CD14-positive monocyte (primary cell): ENCODE measurements around the gene TCAIM. TPM values are rescaled to one million over a fixed set of nuclear protein-coding genes. Genes with fewer than 3 reads are reported as not detected.
"Not testable (repeated sequence)": the region's sequence is repeated elsewhere in the genome, so short reads cannot be mapped to it uniquely, and the experiment has no call there.

ENCODE experiments used
- DNase-seq, 3 donors: peaks; one replicate each; pipeline ENCODE4 v3.0.0-alpha.2; 2011 to 2022
- H2AFZ ChIP-seq: 2 replicates; pipeline ENCODE4 v1.6.0; 2012; ENCODE audit warnings: mild to moderate bottlenecking, low read depth, low read length, inconsistent platforms; ENCODE audit not compliant: insufficient read depth, poor library complexity, severe bottlenecking
- H3K27ac ChIP-seq, 2 donors: 1 replicate in 1 of 2; 2 replicates in 1 of 2; pipeline ENCODE4 v1.5.1; 2012 to 2013; ENCODE audit warnings: low read length in 2 of 2, control low read depth in 1 of 2, inconsistent platforms in 1 of 2, low read depth in 1 of 2, mild to moderate bottlenecking in 1 of 2
- H3K27me3 ChIP-seq, 2 donors: one replicate each; pipeline versions ENCODE4 v1.6.0 to v1.6.1; 2011 to 2013; ENCODE audit warnings: low read length in 2 of 2; ENCODE audit not compliant: control insufficient read depth in 2 of 2, insufficient read depth in 2 of 2
- H3K36me3 ChIP-seq, 2 donors: replicated peaks in 1 of 2; 1 replicate in 1 of 2; 2 replicates in 1 of 2; pipeline versions ENCODE4 v1.5.1 to v1.6.1; 2012 to 2013; ENCODE audit warnings: low read length in 2 of 2, control low read depth in 1 of 2, inconsistent platforms in 1 of 2, mild to moderate bottlenecking in 1 of 2; ENCODE audit not compliant: insufficient read depth in 2 of 2, control insufficient read depth in 1 of 2
- H3K4me1 ChIP-seq, 2 donors: 1 replicate in 1 of 2; 2 replicates in 1 of 2; pipeline versions ENCODE4 v1.5.1 to v1.6.1; 2012 to 2013; ENCODE audit warnings: low read length in 2 of 2, control low read depth in 1 of 2, inconsistent platforms in 1 of 2, mild to moderate bottlenecking in 1 of 2, moderate library complexity in 1 of 2; ENCODE audit not compliant: insufficient read depth in 2 of 2, control insufficient read depth in 1 of 2
- H3K4me2 ChIP-seq: replicated peaks from 2 replicates; pipeline ENCODE3; 2012; ENCODE audit warnings: low read length, moderate library complexity, mild to moderate bottlenecking; ENCODE audit not compliant: poor library complexity, severe bottlenecking; ENCODE audit errors: extremely low read depth
- H3K4me3 ChIP-seq, 3 experiments: fragments of 200-600 bp in 1 of 3; sonication (generic) in 1 of 3; replicated peaks in 1 of 3; 1 replicate in 2 of 3; 2 replicates in 1 of 3; pipeline ENCODE4 v1.5.1; 2011 to 2013; ENCODE audit warnings: low read length in 3 of 3, mild to moderate bottlenecking in 3 of 3, control low read depth in 2 of 3, low read depth in 2 of 3, inconsistent platforms in 1 of 3, moderate library complexity in 1 of 3
- H3K79me2 ChIP-seq: 2 replicates; pipeline ENCODE4 v1.6.0; 2012; ENCODE audit warnings: mild to moderate bottlenecking, control low read depth, inconsistent platforms, low read length, moderate library complexity; ENCODE audit not compliant: insufficient read depth
- H3K9ac ChIP-seq: 2 replicates; pipeline ENCODE4 v1.6.0; 2017; ENCODE audit warnings: low read length, mild to moderate bottlenecking; ENCODE audit not compliant: insufficient read depth, poor library complexity, severe bottlenecking
- H3K9me3 ChIP-seq, 2 donors: replicated peaks in 1 of 2; 1 replicate in 1 of 2; 2 replicates in 1 of 2; pipeline versions ENCODE4 v1.5.1 to v1.6.1; 2012 to 2013; ENCODE audit warnings: low read length in 2 of 2, control low read depth in 1 of 2; ENCODE audit not compliant: control insufficient read depth in 1 of 2, insufficient read depth in 1 of 2
- H4K20me1 ChIP-seq: 2 replicates; pipeline ENCODE4 v1.6.0; 2012; ENCODE audit warnings: mild to moderate bottlenecking, low read length, control low read depth, moderate library complexity; ENCODE audit not compliant: insufficient read depth
- H3K27ac Mint-ChIP-seq, 7 donors: one replicate each; pipeline ENCODE4 v1.8.0; 2020; ENCODE audit warnings: mild to moderate bottlenecking in 7 of 7, mixed read lengths in 7 of 7, moderate library complexity in 6 of 7, inconsistent platforms in 2 of 7
- H3K27me3 Mint-ChIP-seq, 3 donors: one replicate each; pipeline ENCODE4 v1.8.0; 2021 to 2022; ENCODE audit warnings: low read depth in 3 of 3, mild to moderate bottlenecking in 3 of 3, mixed read lengths in 3 of 3, moderate library complexity in 3 of 3, inconsistent platforms in 1 of 3
- H3K36me3 Mint-ChIP-seq, 2 donors: one replicate each; pipeline ENCODE4 v1.8.0; 2020; ENCODE audit warnings: mixed read lengths in 2 of 2, inconsistent platforms in 1 of 2, mild to moderate bottlenecking in 1 of 2
- H3K4me1 Mint-ChIP-seq: one replicate; pipeline ENCODE4 v1.8.0; 2020; ENCODE audit warnings: mild to moderate bottlenecking, mixed read lengths
- H3K4me3 Mint-ChIP-seq, 2 donors: one replicate each; pipeline ENCODE4 v1.8.0; 2020; ENCODE audit warnings: mild to moderate bottlenecking in 2 of 2, mixed read lengths in 2 of 2, moderate library complexity in 1 of 2
- H3K9me3 Mint-ChIP-seq, 7 donors: one replicate each; pipeline ENCODE4 v1.8.0; 2020 to 2022; ENCODE audit warnings: mixed read lengths in 7 of 7, mild to moderate bottlenecking in 6 of 7, moderate library complexity in 6 of 7, inconsistent platforms in 2 of 7
- WGBS: methylation state at CpG from one replicate; pipeline ENCODE4 v1.1.5; 2013; ENCODE audit warnings: missing lambda C conversion rate; ENCODE audit not compliant: insufficient coverage; 5-methylcytosine and 5-hydroxymethylcytosine counted together
- intact Hi-C, 2 donors: fragments of 100-400 bp; cut with micrococcal nuclease; formaldehyde crosslinking; loops; one replicate each; pipeline versions ENCODE4 v1.15.0 to v1.15.1; 2023
- polyA plus RNA-seq, 3 donors: library from polyadenylated mRNA; depleted of rRNA in 1 of 3; unstranded in 2 of 3; stranded (reverse) in 1 of 3; fragments of 300-500 nt in 2 of 3; fragments of >200 nt in 1 of 3; fragmentation: Illumina TruSeq in 2 of 3; gene quantifications; 1 replicate in 2 of 3; 2 replicates in 1 of 3; pipeline ENCODE4 v1.2.3, GENCODE V29; 2012 to 2021
- TF ChIP-seq, protein P1 (sequence below): fragments of 200-600 bp; IDR thresholded peaks from one replicate; pipeline ENCODE4 v1.8.0; 2022; ENCODE audit warnings: antibody characterized with exemption, mild to moderate bottlenecking

Gene TCAIM
- polyA plus RNA-seq, 3 donors: 9.1 to 26.7 (median 20.0) TPM

DNA sequence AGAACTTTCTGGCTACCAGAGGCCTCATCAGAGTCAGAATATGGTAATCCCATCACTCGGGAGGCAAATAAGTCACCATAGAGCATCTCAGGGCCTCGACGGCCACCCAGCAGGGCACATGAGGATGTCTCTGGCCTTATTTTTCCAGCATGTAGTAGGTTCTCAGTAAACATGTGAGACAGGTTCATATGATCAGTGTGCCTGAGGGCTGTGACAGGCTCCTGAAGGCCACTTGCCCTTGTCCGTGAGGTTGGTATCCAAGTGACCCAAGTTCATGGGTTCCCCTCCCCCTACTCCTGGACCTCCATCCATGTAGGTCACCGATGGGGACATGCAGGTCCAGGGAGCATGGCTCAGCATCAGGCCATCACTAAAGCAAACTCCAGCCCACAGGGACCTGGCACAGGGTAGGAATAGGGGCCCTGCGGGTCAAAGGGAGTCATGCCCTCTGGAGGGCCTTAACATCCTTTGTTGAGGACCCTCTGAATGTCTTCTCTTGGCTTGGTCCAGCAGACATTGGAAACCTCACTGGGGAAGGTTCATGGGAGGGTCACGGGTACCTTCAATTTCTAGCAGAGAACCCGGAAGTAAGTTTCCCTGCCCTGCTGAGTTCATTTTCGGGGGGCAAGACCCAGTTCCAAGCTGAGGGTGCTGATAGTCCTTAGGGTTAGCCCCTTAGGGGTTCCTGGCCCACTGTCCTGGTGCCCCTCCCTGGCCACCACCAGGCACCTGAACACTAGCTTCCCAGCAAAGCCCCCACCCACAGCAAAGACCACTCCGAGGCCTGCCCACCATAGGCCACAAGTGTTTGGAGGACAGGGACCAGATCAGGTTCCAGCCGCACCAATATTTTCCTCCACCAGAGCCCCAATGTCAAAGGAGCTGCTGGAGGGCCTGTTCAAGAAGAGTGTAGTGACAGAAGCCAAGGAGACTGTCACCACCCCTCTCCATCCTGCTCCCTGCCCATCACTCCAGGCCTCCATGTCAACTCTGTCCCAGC lies 77.8 kb downstream of the TCAIM start:
- intact Hi-C loops: no loop called here

DNA sequence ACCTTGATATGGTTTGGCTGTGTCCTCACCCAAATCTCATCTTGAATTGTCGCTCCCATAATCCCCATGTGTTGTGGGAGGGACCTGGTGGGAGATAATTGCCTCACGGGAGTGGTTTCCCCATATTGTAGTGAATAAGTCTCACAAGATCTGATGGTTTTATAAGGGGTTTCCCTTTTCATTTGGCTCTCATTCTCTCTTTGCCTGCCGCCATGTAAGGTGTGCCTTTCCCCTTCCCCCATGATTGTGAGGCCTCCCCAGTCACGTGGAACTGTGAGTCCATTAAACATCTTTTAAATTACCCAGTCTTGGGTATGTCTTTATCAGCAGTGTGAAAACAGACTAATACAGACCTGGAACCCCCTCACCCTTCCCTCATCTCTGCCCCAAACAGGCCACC lies 79.6 kb downstream of the TCAIM start:
- H3K79me2 ChIP-seq, H3K4me1 Mint-ChIP-seq, DNase-seq, H3K9me3 Mint-ChIP-seq, H4K20me1 ChIP-seq, H2AFZ ChIP-seq, H3K4me3 ChIP-seq, intact Hi-C loops, H3K4me1 ChIP-seq, H3K27me3 ChIP-seq, H3K4me2 ChIP-seq, H3K9me3 ChIP-seq, H3K27ac ChIP-seq, H3K27me3 Mint-ChIP-seq, H3K27ac Mint-ChIP-seq, H3K9ac ChIP-seq, H3K36me3 ChIP-seq, H3K4me3 Mint-ChIP-seq, H3K36me3 Mint-ChIP-seq: not testable (repeated sequence)
- whole genome bisulfite sequencing: no CpG with 5 or more reads among the region's 4 CpGs

More for the DNA sequence above, 77.8 kb downstream of the TCAIM start:
- H3K4me3 ChIP-seq: no peak overlapping the region
- H2AFZ ChIP-seq: no peak overlapping the region
- no peaks in the 10 kb centered on the region for H3K36me3 ChIP-seq
- no peak for DNase-seq
- H3K27ac Mint-ChIP-seq: peak overlapping the region in 4 of 7 donors; percentile 6 to 64 (median 36)
- H3K9ac ChIP-seq: no peak overlapping the region
- H3K79me2 ChIP-seq: no peaks in the 10 kb centered on the region
- H3K4me2 ChIP-seq: no peak overlapping the region
- peaks cover 1 to 8% of the 10 kb centered on the region in 2 donors for H3K36me3 Mint-ChIP-seq
- H3K27me3 ChIP-seq: no peaks in the 10 kb centered on the region
- no peaks in the 10 kb centered on the region for H4K20me1 ChIP-seq
- TF ChIP-seq, protein P1, sequence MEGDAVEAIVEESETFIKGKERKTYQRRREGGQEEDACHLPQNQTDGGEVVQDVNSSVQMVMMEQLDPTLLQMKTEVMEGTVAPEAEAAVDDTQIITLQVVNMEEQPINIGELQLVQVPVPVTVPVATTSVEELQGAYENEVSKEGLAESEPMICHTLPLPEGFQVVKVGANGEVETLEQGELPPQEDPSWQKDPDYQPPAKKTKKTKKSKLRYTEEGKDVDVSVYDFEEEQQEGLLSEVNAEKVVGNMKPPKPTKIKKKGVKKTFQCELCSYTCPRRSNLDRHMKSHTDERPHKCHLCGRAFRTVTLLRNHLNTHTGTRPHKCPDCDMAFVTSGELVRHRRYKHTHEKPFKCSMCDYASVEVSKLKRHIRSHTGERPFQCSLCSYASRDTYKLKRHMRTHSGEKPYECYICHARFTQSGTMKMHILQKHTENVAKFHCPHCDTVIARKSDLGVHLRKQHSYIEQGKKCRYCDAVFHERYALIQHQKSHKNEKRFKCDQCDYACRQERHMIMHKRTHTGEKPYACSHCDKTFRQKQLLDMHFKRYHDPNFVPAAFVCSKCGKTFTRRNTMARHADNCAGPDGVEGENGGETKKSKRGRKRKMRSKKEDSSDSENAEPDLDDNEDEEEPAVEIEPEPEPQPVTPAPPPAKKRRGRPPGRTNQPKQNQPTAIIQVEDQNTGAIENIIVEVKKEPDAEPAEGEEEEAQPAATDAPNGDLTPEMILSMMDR: no peak
- peaks cover 0 to 9% (median 3%) of the 10 kb centered on the region in 7 donors for H3K9me3 Mint-ChIP-seq
- no peak overlapping the region for H3K4me3 Mint-ChIP-seq
- no peaks in the 10 kb centered on the region for H3K9me3 ChIP-seq
- no peaks in the 10 kb centered on the region for H3K4me1 Mint-ChIP-seq
- no peak overlapping the region for H3K27ac ChIP-seq
- no peaks in the 10 kb centered on the region for H3K4me1 ChIP-seq
- WGBS: 88% methylated on average over 8 of the region's 11 CpGs
- peaks cover 0 to 8% (median 0%) of the 10 kb centered on the region in 3 donors for H3K27me3 Mint-ChIP-seq
